Lung (tissue), 12 donors: ENCODE data around the gene CACNA1C. TPM values are rescaled to one million over a fixed set of nuclear protein-coding genes. Genes with fewer than 3 reads are reported as not detected.

Source experiments
- ATAC-seq: fragments of 200-7000 bp; cut with Tn5 transposase; one replicate; pipeline ENCODE4 v1.9.1; 2020; ENCODE audit warnings: moderate number of reproducible peaks; ENCODE audit not compliant: insufficient read depth, low FRiP score
- DNase-seq, 3 donors: peaks; one replicate each; pipeline ENCODE4 v3.0.0-alpha.2; 2013 to 2017
- H3K27ac ChIP-seq, 2 donors: one replicate each; pipeline ENCODE4 v1.5.1; 2013; ENCODE audit warnings: mild to moderate bottlenecking in 2 of 2, moderate library complexity in 2 of 2, control low read depth in 1 of 2, inconsistent platforms in 1 of 2, low read depth in 1 of 2, low read length in 1 of 2
- H3K27me3 ChIP-seq, 3 donors: one replicate each; pipeline ENCODE4 v1.5.1; 2013; ENCODE audit warnings: low read length in 2 of 3; ENCODE audit not compliant: control insufficient read depth in 3 of 3, insufficient read depth in 3 of 3
- H3K36me3 ChIP-seq, 4 donors: one replicate each; pipeline ENCODE4 v1.5.1; 2013; ENCODE audit warnings: low read length in 4 of 4, mild to moderate bottlenecking in 1 of 4, moderate library complexity in 1 of 4; ENCODE audit not compliant: control insufficient read depth in 4 of 4, insufficient read depth in 4 of 4
- H3K4me1 ChIP-seq, 5 donors: one replicate each; pipeline ENCODE4 v1.5.1; 2013; ENCODE audit warnings: low read length in 5 of 5, mild to moderate bottlenecking in 2 of 5, moderate library complexity in 1 of 5; ENCODE audit not compliant: control insufficient read depth in 5 of 5, insufficient read depth in 5 of 5
- H3K4me3 ChIP-seq: one replicate; pipeline ENCODE4 v1.5.1; 2013; ENCODE audit warnings: mild to moderate bottlenecking, control low read depth, moderate library complexity
- H3K9ac ChIP-seq, 2 donors: one replicate each; pipeline ENCODE4 v1.5.1; 2013; ENCODE audit warnings: low read length in 2 of 2, control low read depth in 1 of 2; ENCODE audit not compliant: insufficient read depth in 1 of 2
- H3K9me3 ChIP-seq, 4 donors: one replicate each; pipeline ENCODE4 v1.5.1; 2013; ENCODE audit warnings: low read length in 3 of 4, mild to moderate bottlenecking in 1 of 4, moderate library complexity in 1 of 4; ENCODE audit not compliant: control insufficient read depth in 4 of 4, insufficient read depth in 3 of 4
- WGBS, 2 donors: extraction: QIAGEN DNeasy Blood & Tissue Kit; methylation state at CpG; one replicate each; pipeline ENCODE4 v1.1.7; 2013; 5-methylcytosine and 5-hydroxymethylcytosine counted together
- polyA plus RNA-seq, 2 donors: library from polyadenylated mRNA; stranded (reverse); fragments of 200-250 nt; gene quantifications; one replicate each; pipeline ENCODE4 v1.2.1, GENCODE V29; 2013
- total RNA-seq, 2 donors: library from RNA; depleted of rRNA in 1 of 2; stranded (reverse); fragments of >200 nt in 1 of 2; gene quantifications; one replicate each; pipeline ENCODE4 v1.2.1, GENCODE V29; 2014 to 2021
- TF ChIP-seq, protein P1 (sequence below): IDR thresholded peaks from 2 replicates; pipeline ENCODE4 v1.5.1; 2012; ENCODE audit warnings: mild to moderate bottlenecking; ENCODE audit errors: control extremely low read depth, extremely low read depth
- donor health status: control.
- donor health status: control.
- donor health status: Bipolar disorder and iron deficiency.
- donor health status: healthy.
- donor health status: DM: yes; HTN: yes; CAD: no.

Gene CACNA1C
- total and polyA plus RNA-seq, 4 donors, result 3.2 to 17.5 (median 7.5) TPM

DNA sequence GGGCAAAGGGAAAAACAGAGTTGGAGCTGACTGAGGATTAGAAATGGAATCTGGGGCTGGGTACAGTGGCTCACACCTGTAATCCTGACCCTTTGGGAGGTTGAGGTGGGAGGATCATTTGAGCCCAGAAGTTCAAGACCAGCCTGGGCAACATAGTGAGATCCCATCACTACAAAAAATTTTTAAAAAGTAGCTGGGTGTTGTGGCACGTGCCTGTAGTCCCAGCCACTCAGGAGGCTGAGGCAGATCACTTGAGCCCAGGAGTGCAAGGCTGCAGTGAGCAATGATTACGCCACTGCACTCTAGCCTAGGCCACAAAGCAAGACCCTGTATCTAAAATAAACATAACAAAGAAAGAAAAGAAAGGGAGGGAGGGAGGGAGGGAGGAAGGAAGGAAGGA, 33.7 kb upstream of the CACNA1C start:
- DNase-seq (no peak), ATAC-seq (no peak)
- H3K4me1 ChIP-seq, result peaks cover 2 to 21% (median 8%) of the 10 kb centered on the region in 5 donors
- WGBS, 2 donors, result 78 to 87% methylated on average over 2 of the region's 2 CpGs
- peaks cover 0 to 3% (median 2%) of the 10 kb centered on the region in 3 donors for H3K27me3 ChIP-seq
- no peak overlapping the region for H3K4me3 ChIP-seq
- no peak overlapping the region for H3K9ac ChIP-seq
- no peak overlapping the region for H3K27ac ChIP-seq
- H3K9me3 ChIP-seq, result no peaks in the 10 kb centered on the region
- TF ChIP-seq, protein P1, sequence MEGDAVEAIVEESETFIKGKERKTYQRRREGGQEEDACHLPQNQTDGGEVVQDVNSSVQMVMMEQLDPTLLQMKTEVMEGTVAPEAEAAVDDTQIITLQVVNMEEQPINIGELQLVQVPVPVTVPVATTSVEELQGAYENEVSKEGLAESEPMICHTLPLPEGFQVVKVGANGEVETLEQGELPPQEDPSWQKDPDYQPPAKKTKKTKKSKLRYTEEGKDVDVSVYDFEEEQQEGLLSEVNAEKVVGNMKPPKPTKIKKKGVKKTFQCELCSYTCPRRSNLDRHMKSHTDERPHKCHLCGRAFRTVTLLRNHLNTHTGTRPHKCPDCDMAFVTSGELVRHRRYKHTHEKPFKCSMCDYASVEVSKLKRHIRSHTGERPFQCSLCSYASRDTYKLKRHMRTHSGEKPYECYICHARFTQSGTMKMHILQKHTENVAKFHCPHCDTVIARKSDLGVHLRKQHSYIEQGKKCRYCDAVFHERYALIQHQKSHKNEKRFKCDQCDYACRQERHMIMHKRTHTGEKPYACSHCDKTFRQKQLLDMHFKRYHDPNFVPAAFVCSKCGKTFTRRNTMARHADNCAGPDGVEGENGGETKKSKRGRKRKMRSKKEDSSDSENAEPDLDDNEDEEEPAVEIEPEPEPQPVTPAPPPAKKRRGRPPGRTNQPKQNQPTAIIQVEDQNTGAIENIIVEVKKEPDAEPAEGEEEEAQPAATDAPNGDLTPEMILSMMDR, result no peak
- no peaks in the 10 kb centered on the region for H3K36me3 ChIP-seq

- no peaks in the 10 kb centered on the region for H3K36me3 ChIP-seq
Observed at GRCh38 chr12:2020511-2020910, 32.3 kb upstream of the CACNA1C start.

DNA sequence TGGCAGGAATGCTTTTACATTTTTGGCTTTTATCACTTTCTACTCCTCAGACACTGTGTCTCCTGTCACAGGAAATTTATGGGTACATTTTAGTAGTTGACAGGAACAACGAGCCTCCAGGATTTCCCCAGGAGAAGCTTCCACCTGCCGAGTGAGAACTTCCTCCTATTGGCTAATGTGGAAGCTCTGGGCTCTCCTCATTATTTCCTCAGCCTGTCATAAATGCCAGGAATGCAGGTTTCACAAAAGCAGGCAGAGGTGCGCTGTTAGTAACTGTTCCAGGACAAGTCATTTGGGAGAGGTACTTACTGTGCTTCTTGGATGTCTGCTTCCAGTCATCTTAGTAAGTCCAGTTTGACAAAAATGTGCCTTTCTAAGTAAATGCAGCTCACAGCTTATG, 29.4 kb upstream of the CACNA1C start:
- Histone ChIP-seq H3K9ac (no peak overlapping the region), H3K27ac (no peak overlapping the region), H3K36me3 (no peaks in the 10 kb centered on the region), H3K9me3 (peaks cover 0 to 3% (median 0%) of the 10 kb centered on the region in 4 donors), H3K4me3 (no peak overlapping the region), H3K4me1 (peaks cover 0 to 6% (median 0%) of the 10 kb centered on the region in 5 donors), H3K27me3 (peaks cover 0 to 4% (median 3%) of the 10 kb centered on the region in 3 donors)
- no peak for DNase-seq
- no peak for ATAC-seq
- 23 to 36% methylated on average over 3 of the region's 3 CpGs for WGBS, 2 donors
- TF ChIP-seq, protein P1, result no peak

More at GRCh38 chr12:2020511-2020910, 32.3 kb upstream of the CACNA1C start:
- TF ChIP-seq, protein P1, result no peak
- Histone ChIP-seq H3K27ac (no peak overlapping the region), H3K4me1 (peaks cover 0 to 14% (median 4%) of the 10 kb centered on the region in 5 donors), H3K4me3 (no peak overlapping the region), H3K9ac (no peak overlapping the region), H3K27me3 (peaks cover 0 to 3% (median 2%) of the 10 kb centered on the region in 3 donors), H3K9me3 (peaks cover 0 to 3% (median 0%) of the 10 kb centered on the region in 4 donors)
- no peak for ATAC-seq
- 94 to 98% methylated on average over 3 of the region's 3 CpGs for WGBS, 2 donors
- no peak for DNase-seq

DNA sequence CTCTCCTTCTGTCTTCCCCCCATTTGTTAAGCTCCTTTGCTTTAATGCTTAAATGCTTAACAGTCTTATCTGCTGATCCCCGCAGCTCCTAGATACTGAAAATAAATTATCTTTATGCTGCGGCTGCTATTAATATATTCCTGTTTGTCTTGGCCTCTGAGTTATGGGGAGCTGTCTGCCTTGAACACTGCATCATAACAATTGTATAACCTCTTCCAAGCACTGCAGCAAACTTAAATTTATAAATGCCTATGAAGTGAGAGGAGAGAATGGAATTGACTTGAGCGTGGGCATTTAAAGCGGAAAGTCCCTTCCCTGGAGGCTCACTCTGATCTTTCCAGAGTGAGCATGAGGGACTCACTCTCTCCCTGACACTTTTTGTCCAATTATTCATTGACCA, 25.4 kb upstream of the CACNA1C start:
- Histone ChIP-seq H3K27me3 (peaks cover 0 to 8% (median 2%) of the 10 kb centered on the region in 3 donors), H3K4me1 (peaks cover 0 to 6% (median 0%) of the 10 kb centered on the region in 5 donors), H3K9me3 (peaks cover 0 to 3% (median 0%) of the 10 kb centered on the region in 4 donors), H3K9ac (no peak overlapping the region), H3K36me3 (no peaks in the 10 kb centered on the region), H3K4me3 (no peak overlapping the region), H3K27ac (no peak overlapping the region)
- WGBS, 2 donors, result 71 to 88% methylated on average over 4 of the region's 4 CpGs
- no peak for DNase-seq
- TF ChIP-seq, protein P1, result no peak
- ATAC-seq, result no peak
